GM19324 (cell line): Measurements from ENCODE around the gene SUV39H1.
"Not testable (repeated sequence)": the region's sequence is repeated elsewhere in the genome, so short reads cannot be mapped to it uniquely, and the experiment has no call there.

Experiments used
- ATAC-seq: cut with Tn5 transposase; IDR thresholded peaks from one replicate; pipeline ENCODE4 v1.9.1; 2021; ENCODE audit warnings: mild to moderate bottlenecking, moderate library complexity; ENCODE audit not compliant: unreplicated experiment, low FRiP score

The SUV39H1 gene

GRCh38 chrX:48696301-48696908 lies at the start of gene SUV39H1:
TSS of gene SUV39H1 (plus strand) at chrX:48696734. CDS start at chrX:48696785, 51 bp downstream.
- peak; percentile 84 for ATAC-seq

- ATAC-seq = no peak
Observed at GRCh38 chrX:48648336-48648751, 48.2 kb upstream of the SUV39H1 start.

- no peak for ATAC-seq
Observed at GRCh38 chrX:48649102-48649501, 47.4 kb upstream of the SUV39H1 start.

- ATAC-seq = not testable (repeated sequence)
Observed at GRCh38 chrX:48652055-48652579, 44.4 kb upstream of the SUV39H1 start.

GRCh38 chrX:48654746-48655145 lies 41.8 kb upstream of the SUV39H1 start:
- not testable (repeated sequence) for ATAC-seq

GRCh38 chrX:48659686-48660085 lies 36.8 kb upstream of the SUV39H1 start:
- not testable (repeated sequence) for ATAC-seq

- ATAC-seq = no peak
Observed at GRCh38 chrX:48663241-48663640, 33.3 kb upstream of the SUV39H1 start.

- no peak for ATAC-seq
Observed at GRCh38 chrX:48664156-48664555, 32.4 kb upstream of the SUV39H1 start.

GRCh38 chrX:48665991-48666390 lies 30.5 kb upstream of the SUV39H1 start:
- no peak for ATAC-seq

- no peak for ATAC-seq
Observed at GRCh38 chrX:48666649-48667048, 29.9 kb upstream of the SUV39H1 start.

GRCh38 chrX:48667509-48667908 lies 29.0 kb upstream of the SUV39H1 start:
- no peak for ATAC-seq

- ATAC-seq = not testable (repeated sequence)
Observed at GRCh38 chrX:48668187-48668586, 28.3 kb upstream of the SUV39H1 start.

- peak; percentile 93 for ATAC-seq
Observed at GRCh38 chrX:48676106-48676892, 20.2 kb upstream of the SUV39H1 start.

- ATAC-seq = peak; percentile 19
Observed at GRCh38 chrX:48676893-48677270, 19.7 kb upstream of the SUV39H1 start.

- ATAC-seq = no peak
Observed at GRCh38 chrX:48677516-48677915, 19.0 kb upstream of the SUV39H1 start.

GRCh38 chrX:48680467-48680866 lies 16.1 kb upstream of the SUV39H1 start:
- not testable (repeated sequence) for ATAC-seq

GRCh38 chrX:48680925-48681324 lies 15.6 kb upstream of the SUV39H1 start:
- ATAC-seq = not testable (repeated sequence)

- ATAC-seq = no peak
Observed at GRCh38 chrX:48681539-48682183, 14.9 kb upstream of the SUV39H1 start.

GRCh38 chrX:48682795-48683194 lies 13.7 kb upstream of the SUV39H1 start:
- not testable (repeated sequence) for ATAC-seq

GRCh38 chrX:48683411-48683982 lies 13.0 kb upstream of the SUV39H1 start, which contains the start of gene WAS:
TSS of gene WAS (plus strand) at chrX:48683799. CDS start at chrX:48683854, 55 bp downstream.
- peak; percentile 48 for ATAC-seq

GRCh38 chrX:48684134-48684533 lies 12.4 kb upstream of the SUV39H1 start:
- no peak for ATAC-seq
